GM12878 (cell line): ENCODE results near the gene AEBP1.

Source experiments
- CTCF ChIP-seq, 3 experiments: IDR thresholded peaks in 2 of 3; conservative IDR thresholded peaks in 1 of 3; 2 replicates each; pipeline ENCODE4 v1.5.1; 2011; ENCODE audit warnings: low read depth in 3 of 3, low read length in 3 of 3, mild to moderate bottlenecking in 3 of 3, control low read depth in 2 of 3, moderate library complexity in 2 of 3, inconsistent platforms in 1 of 3, mixed read lengths in 1 of 3; ENCODE audit not compliant: control insufficient read depth in 2 of 3, insufficient read depth in 1 of 3; ENCODE audit errors: extremely low read depth in 1 of 3
- HDAC2 ChIP-seq: fragments of 200-600 bp; sonication (generic); IDR thresholded peaks from 2 replicates; pipeline ENCODE4 v1.6.1; 2017
- MAX ChIP-seq: IDR thresholded peaks from 2 replicates; pipeline ENCODE4 v1.6.1; 2012; ENCODE audit warnings: low read depth, low read length, improper control_type of control experiment
- NR2C2 ChIP-seq: IDR thresholded peaks from 2 replicates; pipeline ENCODE4 v1.6.1; 2011; ENCODE audit warnings: borderline replicate concordance, low read depth; ENCODE audit not compliant: control insufficient read depth, insufficient read length

DNA sequence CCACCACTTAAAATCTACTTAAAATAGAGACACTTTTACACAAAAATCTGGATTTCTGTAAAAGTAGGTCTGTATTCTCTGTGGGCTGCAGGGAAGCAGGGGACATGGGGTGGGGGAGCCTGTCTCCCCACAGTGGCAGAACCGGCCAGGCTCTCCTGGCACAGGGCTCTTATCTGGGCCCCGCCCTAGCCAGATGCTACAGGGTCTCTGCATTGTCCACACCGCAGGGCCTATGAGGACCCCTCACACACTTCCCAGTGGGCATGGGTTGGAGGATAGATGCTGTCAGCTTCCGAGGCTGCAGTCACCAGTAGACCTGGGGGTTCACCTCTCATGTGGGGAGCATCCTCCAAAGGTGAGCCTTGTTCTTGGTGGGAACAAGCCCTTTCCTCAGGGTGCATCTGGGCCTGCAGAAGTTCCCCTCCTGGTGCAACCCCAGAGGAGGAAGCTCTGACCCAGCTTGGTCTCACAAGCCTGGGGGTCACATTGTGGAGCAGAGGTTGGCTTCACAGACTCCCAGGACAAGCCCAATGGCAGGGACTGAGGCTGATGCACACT, 52.4 kb downstream of the AEBP1 start:
- TF ChIP-seq NR2C2 (no peak), HDAC2 (no peak), CTCF (IDR thresholded peaks at IDR 0.05 in 2 of 3, conservative IDR thresholded peaks at IDR 0.05 in 1 of 3; ENCODE audit: control insufficient read depth in 2 of 3, extremely low read depth in 1 of 3, insufficient read depth in 1 of 3, low read depth in 3 of 3, low read length in 3 of 3) (no peak), MAX (no peak)
